SW 1271 (cell line): Measurements from ENCODE around the gene CADPS.

Source experiments
- DNase-seq, 2 experiments: peaks; one replicate each; lab custom pipeline; 2025; lab: John Stamatoyannopoulos, UW

Gene CADPS

DNA sequence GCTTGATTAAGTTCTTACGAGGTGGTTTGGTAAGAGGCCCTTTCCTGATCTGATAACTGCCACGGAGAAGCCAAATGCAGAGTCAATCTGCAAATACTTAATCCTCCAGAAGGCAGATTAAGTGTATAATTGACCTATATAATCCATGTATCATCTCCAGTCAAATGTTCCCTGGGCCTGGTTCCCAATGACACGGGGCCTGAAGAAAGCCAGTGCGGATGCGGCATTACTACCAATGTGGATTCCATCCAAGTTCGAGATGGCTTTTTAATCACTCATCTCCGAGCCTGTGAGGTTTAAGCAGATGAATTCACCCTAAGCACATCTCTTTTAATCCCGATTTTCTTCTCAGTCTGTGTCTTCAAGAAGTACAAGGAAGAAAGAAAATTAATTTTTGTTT, 441.8 kb downstream of the CADPS start:
- no peak for DNase-seq

DNA sequence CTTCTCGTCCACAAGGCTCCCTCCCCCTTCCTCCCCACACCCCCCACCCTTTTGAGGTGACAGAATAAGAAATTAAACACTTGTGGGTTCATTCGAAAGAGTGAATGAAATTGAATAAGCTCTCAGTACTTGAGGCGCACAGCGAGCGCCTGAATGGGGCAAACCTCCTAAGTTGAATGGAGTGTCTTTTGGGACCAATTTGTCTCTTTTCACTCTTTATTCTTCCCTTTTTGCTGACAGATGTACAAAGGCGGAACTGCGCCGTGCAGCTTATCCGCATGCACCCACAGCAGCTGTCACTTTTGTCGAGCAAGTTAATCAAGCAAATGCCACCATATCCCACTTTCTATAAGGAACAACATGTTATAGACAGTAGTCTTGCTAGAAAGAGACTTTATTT, 454.0 kb downstream of the CADPS start:
- no peak for DNase-seq

DNA sequence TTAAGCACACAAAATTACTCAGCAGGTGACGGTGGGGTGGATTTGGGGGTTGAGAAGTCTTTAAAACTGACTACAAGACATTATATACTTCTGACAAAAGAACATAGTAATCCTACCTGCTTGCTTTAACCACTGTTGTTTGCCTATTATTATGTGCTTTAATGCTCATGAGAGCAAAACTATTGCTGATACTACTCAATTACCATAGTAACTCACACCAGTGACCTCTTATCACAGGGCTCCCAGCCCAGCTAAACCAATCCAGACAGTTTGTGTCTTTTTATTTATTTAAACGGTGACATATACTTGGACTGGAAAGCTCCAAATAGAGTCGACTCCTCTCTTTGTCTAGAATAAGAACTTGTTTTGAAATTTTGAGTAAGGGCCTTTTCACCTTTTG, 459.1 kb downstream of the CADPS start:
- no peak for DNase-seq

DNA sequence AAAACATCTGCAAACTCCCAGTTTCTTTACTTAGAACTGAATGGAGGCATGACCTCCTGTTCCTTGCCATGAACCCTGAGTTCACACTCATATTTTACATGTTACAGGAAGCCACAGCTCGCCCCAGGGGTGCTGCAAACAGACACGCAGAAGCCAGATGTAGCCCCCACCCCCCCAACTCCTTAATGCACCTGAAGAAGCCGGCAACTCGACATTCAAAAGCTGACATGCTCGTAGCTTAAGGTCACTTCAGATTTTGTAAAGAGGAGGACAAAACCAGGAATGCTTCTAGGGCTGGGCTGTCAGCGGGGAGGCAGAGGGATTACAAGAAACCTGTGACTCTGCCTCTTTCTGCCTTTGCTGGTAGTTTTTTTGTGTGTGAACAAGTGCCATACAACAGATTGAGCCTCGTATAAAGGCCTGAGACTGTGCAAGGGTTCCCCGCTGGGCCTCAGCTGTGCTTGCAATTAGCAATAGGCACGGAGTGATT, 459.9 kb downstream of the CADPS start:
- DNase-seq: no peak

DNA sequence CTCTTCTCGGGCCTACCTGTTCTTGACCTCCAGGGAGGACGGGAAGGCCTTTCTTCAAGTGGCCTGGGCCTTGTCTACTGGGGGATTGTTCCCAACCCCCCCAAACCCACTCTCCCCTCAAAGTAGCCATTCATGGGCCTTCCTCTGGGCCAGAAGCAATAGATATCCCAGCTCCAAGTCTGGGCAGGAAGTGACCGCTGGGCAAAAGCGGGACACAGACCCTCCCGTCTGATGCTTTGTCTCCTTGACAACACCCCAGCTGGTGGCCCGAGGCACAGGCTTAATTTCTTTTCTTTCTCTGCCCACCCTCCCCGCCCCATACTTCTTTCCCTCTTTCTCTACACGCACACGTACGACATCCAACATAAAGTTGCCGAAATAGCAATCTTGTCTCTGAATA, 460.4 kb downstream of the CADPS start:
- no peak for DNase-seq

DNA sequence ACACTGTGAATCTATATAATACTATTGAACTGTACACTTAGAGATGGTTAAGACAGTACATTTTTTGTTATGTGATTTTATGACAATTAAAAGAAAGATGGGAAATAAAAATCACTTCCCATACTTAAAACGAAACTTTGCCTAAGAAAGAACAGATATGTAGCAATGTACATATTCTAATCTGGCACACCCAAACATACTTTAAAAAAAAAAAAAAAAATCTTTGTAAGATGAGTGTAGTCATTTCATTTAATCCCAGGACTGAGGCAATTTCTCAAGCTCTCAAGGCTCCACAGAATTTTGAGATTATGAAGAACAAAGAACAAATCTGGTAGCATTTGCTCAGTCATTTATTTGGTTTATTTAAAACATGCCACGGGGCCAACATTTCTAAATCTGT, 461.5 kb downstream of the CADPS start:
- no peak for DNase-seq

DNA sequence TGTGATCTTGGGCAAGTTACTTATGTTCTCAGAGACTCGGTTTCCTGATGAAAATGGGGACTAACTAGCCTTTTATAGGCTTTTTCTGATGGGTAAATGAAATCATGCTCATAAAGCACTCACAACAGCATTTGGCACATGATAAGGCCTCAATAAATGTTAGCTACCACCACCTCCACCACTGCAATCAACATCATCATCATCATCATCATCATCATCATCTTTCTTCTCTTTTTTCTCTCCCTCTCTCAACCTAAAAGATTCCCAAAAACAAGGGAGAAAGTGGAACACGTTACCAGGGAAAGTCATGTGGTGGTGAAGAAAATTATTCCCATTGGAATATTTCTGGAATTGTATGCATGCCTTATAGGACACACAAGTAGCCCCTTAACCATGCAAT, 468.3 kb downstream of the CADPS start:
- DNase-seq: no peak

DNA sequence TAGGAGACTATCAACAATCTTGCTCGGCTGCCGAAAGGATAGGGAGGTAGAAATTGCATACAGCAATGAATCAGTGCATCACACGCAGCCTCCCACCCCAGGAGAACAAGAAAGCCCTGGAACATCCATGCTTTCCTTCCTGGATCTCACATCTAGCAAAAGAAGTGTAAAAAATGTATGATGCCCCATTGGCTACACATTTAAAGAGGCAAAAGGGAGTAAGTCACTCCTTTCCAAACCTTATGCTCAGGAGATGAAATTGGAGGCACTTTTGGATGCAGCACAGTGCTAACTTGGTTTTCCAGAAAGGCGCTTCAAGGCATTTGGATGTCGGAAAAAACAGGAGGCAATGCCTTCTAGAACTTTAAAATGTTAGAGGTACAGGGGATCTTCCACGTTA, 469.6 kb downstream of the CADPS start:
- no peak for DNase-seq

DNA sequence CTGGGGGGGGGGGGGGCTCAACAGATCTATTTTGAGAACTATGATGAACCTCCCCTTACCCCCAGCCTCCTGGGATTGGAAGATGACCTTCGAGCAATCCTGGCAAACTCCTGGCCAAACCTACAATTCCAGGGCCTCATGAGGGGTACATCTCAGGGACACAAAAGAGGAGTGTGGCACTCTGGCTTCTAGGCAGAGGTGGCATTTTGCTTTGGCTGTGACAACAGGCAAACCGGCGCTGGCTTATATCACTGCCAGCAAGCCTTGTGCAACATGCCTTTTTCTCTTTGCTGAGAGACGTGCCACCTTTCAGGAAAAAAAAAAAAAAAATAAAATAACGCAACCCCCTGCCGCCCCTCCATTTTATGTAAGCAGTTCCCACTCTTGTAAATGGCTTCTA, 470.1 kb downstream of the CADPS start:
- DNase-seq: no peak

DNA sequence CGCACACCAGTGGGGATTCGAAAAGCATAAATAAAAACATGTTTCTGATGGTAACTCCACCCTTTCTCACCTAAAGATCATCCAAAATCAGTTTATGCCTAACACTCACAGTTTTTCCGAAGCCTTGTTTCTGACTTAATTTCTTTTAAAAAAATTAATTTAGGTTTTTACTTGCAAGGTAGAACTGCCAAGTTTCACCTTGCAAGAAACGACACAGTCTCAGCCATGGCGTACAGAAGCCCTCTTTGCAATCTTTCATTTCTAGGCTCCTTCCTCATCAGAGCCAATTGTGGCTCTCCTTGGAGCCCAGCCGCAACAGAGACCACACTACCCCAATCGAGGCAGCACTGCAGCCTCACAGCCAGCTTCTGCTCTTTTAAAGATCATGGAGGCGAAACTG, 470.9 kb downstream of the CADPS start:
- DNase-seq: no peak

DNA sequence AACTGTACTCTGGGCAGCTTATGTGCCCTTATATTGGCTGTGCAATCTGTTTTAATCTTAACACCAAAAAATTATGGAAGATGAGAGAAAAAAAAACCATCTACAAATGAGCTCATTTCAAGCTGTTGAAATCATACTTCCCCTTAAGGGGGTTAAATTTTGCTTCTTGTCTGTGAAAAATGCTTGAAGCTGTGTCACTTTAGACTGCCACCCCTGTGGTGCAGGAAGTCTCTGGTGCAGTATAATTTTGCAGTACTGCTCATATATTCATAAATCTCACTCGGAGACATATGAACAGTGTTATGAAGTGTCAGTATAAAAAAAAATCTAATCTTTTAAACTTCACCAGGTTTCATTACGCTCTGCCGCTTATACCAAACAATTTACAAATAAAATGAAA, 471.5 kb downstream of the CADPS start:
- DNase-seq: no peak

DNA sequence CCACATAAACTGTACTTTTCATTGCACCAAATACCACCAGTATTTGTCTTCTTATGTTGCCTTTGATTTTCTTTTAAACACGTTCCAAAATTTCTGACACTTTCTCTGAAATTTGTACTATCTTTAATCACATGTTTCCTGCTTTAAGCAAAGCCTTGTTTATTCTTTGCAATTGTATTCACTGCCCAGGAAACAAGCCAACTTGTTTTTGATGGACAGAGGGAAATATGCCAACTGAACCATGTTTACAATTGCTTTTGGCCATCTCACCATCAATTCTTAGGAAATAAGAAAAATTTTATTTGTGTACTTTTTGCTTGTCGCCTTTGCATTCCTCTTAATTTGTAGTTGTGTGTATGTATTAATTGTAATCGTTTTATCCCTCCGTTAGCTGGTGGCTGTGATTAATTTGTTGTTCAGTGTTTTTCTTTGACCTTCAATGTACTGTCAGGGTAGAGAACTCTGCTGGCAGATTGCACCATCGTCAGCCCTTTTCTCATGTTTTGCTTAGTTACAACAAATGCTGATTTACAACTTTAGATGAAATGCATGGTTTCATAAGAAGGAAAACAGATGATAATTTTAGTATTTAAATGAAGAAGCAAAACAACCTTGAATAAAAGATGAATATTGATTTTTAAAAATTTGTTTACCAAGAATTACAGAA, 482.5 kb downstream of the CADPS start:
- no peak for DNase-seq

DNA sequence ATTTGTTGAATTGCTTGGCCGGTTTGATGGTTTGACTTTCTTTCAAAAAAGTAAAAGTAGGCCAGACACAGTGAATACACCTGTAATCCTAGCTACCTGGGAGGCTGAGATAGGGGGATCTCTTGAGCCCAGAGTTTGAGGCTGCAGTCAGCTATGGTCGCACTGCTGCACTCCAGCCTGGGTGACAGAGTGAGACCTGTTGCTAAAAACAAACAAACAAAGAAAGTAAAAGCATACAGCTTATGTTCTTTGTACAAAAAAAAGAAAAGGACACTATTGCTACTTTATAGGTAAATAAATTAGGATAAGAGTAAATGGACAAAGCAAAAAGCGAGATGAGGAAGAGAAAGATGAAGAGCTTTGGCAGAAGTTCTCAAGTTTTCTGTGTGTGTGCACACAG, 488.0 kb downstream of the CADPS start:
- DNase-seq: no peak

DNA sequence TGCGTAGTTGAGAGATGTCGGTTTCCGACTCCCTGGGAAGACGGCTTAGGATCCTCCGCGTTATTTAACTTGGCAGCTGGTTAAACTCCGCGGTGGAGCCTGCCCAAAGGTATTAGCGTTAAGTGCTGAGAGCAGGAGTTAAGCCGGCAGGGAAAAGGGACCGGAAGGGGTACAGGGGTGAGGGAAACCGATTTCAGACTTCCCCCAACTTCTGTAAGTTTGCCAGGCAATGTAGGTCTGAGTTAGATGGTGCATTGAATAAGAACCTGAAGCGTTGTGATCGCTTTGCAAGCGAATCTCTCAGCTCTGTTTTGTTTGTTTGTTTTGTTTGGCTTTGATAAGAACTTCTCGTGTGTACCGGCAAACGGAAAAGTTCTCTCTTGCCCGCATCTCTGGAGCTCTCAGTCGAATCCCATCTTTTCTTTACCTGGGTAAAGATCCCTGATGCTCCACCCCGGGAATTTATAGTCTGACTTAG, 495.9 kb downstream of the CADPS start:
- no peak for DNase-seq

DNA sequence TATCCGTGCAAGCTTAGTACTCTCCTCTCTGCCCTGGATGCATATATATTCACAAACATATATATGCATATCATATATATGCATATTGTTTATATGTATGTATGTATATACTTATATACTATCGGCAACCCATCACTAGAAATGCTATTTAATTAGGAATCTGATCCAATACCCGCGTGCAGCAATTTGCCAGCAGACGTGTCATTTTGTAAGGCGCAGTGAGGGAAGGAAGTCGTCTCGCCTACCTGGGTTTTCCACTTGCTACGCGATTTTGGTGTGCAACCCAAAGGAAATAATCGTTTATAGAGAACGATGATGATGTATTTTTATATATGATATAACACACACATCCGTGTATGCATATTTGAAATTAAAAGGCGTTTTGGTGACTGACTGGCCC, 496.3 kb downstream of the CADPS start:
- no peak for DNase-seq

DNA sequence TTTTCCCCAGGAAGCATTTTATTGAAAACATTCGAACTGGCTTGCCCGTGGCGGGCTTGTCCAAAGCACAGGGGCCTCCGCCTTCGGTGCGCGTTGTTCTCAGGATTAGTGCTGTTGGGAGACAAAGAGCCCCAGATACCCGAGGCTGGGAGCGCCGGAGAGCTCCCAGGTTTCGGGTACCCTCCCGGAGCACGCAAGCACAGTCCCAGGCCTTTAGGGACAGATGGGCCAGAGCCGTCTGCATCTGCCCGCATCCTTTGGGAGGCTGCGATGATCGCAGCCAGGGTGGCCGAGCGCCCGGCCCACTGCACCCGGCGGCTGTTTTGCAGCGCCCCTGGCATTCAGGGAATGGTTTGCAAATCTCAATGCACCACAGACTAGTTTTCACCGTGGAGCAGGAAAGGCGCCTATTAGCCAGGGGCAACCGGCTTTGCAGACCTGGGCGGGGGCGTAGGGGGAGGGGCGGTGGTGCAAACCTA, 496.9 kb downstream of the CADPS start:
- DNase-seq: no peak

DNA sequence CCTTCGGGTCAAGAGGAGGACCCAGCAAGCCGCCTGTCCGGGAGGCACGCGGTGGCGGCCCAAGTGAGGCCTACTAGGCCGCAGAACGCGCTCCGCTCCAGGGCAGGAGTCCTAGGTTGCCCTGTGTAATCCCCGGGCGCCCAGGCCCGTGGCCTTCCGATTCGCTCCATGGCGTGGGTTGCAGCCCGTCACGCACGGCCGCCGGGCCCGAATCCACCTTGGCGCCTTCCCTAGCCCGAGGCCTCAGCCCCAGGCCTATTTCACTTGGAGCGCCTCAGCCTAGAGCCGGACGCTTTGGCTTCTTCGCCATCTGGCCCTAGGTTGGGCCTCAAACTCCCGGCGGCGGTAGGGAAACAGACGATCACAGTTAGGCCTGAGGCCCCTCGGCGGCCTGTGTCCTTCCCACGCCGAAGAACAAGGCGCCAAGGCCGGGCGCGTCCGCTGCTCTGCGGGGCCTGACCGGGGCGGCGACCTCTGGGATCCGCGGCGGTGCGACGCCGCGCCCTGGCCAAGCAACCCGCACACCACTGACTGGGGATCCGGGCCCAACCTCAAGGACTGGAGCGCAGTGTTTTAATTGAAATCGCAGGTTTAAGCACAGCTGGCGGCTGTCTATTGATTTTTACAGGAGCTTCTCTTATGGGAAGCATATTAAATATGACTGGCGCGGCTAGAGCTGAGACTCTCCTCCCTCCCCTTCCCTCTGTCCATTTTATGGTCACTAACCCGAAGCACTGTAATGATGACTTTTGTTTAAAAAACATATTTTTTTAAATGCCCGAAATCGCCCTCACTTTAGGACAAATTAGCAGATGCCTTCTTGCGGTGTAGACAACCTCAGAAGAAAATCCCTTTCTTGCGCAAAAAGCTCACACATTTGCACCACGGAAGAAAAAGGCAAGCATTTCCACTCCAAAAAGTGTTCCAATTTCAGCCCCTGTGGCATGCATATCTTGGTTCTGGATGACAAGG, 498.0 kb downstream of the CADPS start:
- DNase-seq: no peak

DNA sequence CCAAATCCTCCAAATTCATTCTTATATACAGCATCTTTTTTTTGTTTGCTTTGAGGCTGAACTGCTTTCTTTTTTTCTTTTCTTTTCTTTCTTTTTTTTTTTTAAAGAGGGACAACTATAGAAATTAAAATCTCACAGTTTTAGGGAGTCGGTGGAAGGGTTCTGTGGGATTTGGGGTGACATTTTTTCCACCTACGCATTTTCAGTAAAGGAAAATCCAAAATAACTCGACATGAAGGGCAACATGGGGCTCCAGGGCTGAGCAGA, 498.8 kb downstream of the CADPS start:
- no peak for DNase-seq

DNA sequence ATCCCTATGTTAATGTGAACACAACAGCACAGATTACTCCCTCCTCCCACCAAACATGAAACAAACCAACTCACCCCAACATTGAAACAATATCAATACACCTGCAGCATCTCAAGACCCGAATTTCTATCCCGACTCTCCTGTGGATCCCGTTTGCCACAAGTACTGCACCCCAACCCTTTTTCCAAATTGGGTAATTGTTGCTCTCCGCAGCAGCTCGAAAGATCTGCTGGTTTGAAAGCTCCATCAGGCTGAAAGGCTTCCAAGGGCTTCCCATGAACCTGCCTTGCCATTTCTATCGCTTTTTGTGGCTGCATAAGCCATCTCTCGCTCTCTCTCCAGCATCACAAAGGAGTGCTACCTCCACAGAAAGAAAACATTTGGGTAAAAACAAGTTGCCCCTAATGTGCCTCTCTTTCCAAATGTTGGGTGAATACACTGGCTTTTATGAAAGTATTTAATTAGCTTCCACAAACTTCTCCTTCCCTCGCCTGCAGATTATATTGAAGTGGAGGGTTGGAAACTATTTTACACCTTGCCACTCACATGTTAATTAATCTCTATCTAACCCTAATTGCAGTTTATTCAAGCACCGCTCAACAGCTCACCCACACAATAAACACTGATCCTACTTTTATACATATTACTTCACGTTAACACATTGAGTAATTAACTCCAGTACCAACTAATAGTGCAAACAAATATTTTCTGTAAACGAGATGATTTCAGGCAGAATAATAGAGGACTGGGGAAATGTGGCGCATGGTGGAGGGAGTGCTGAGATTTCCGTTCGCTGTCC, 499.4 kb downstream of the CADPS start:
- no peak for DNase-seq

DNA sequence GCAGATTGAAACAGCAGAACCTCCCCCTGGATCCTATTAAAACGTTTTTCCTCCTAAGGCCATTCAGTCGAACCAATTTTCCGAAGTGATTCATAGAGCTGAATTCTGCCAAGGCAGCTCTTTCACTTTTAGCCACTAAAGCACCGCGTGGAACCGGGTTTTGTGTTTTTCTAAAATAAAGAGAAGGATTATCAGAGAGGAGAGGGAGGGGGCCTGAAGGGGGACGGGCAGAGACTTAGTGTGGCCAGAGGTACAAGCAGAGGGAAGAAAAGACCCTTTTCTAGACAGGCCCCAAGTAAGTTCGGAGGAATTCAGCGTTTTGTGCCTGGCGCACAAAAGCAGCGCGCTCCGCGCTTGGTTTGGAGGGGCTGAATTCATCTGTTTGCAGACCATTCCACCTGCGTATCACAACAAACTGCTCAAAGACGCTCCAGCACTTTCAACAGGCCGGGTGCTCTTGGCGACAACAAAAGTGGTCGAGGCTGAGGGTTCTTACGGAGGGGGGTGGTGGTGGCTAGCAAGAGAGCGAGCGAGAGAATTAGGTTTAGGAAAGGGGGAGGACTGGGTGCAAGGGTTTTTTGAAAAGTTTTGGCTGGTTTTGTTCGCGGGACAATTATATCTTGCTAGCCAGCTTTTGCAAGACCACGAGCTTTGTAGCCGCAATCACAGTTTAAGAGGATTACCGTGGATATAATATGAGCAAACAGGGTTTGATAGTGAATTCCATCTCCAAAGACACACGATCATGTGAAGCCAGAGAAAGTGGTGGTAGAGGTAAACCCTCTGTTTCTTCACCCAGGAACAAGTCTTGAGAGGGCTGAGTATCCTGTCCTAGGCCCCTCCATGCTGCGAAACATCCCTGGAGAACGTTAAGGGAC, 500.6 kb downstream of the CADPS start:
- DNase-seq: no peak

DNA sequence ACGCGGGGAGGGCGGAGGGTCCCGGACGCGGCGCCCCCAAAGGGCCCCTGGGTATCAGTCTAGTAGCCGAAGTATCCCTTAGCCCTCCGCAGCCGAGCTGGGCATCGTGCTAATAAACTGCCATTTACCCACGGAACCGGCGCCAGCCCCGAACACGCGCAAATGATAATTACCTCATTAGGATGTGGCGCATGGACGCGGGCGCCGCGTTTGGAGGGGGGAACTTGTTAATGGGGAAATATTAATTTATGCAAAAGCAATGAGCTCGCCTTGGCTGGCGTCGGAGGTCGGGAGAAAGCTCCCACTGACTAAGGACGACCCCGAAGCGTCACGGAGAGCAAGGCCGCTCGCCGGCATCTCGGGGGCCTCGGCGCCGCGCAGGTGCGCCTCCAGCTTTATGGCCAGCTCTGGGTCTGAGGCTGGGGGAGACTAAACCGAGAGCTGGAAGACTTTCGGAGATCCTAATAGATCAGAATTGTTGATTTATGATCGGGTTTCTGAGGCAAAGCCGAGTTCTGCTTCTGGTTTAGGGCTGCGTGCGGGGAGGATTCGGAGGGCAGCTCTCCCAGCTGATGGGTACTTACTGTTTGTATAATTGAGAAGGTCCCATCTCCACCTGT, 501.4 kb downstream of the CADPS start:
- DNase-seq: no peak
